HepG2 (cell line): ENCODE measurements around the gene PCDHGA5. TPM values are rescaled to one million over a fixed set of nuclear protein-coding genes. Genes with fewer than 3 reads are reported as not detected.

Source experiments
- AKAP8 ChIP-seq: sonication (generic); formaldehyde crosslinking; IDR thresholded peaks from 2 replicates; pipeline ENCODE4 v1.5.1; 2020; ENCODE audit warnings: mild to moderate bottlenecking, missing genetic modification reagents
- CBFB ChIP-seq: sonication (generic); formaldehyde crosslinking; IDR thresholded peaks from 2 replicates; pipeline ENCODE4 v1.4.0; 2020; ENCODE audit warnings: missing genetic modification reagents
- CC2D1A ChIP-seq: sonication (generic); formaldehyde crosslinking; IDR thresholded peaks from 2 replicates; pipeline ENCODE4 v1.8.1; 2023; ENCODE audit warnings: mild to moderate bottlenecking, missing genetic modification reagents
- CCDC6 ChIP-seq: sonication (generic); formaldehyde crosslinking; IDR thresholded peaks from 2 replicates; pipeline ENCODE4 v1.8.1; 2022; ENCODE audit warnings: mild to moderate bottlenecking, missing genetic modification reagents, moderate library complexity
- CEBPB ChIP-seq: IDR thresholded peaks from 2 replicates; pipeline ENCODE4 v1.6.1; 2011; ENCODE audit warnings: low read depth, low read length, improper control_type of control experiment, borderline replicate concordance
- CENPX ChIP-seq: sonication (generic); formaldehyde crosslinking; IDR thresholded peaks from 2 replicates; pipeline ENCODE4 v1.9.0; 2021; ENCODE audit warnings: mild to moderate bottlenecking, missing genetic modification reagents, moderate library complexity
- HES4 ChIP-seq: sonication (generic); formaldehyde crosslinking; IDR thresholded peaks from 2 replicates; pipeline ENCODE4 v1.9.0; 2021; ENCODE audit warnings: mild to moderate bottlenecking, missing genetic modification reagents, borderline replicate concordance
- HMG20B ChIP-seq: conservative IDR thresholded peaks from 2 replicates; pipeline ENCODE4 v1.6.1; 2016; ENCODE audit warnings: missing genetic modification reagents, missing compliant biosample characterization
- HNF4G ChIP-seq, 2 experiments: sonication (generic) in 1 of 2; formaldehyde crosslinking in 1 of 2; IDR thresholded peaks; 2 replicates each; pipeline versions ENCODE4 v1.4.0 to v1.6.1; 2011 to 2020; ENCODE audit warnings: borderline replicate concordance in 2 of 2, low read depth in 2 of 2, mild to moderate bottlenecking in 2 of 2, low read length in 1 of 2, missing genetic modification reagents in 1 of 2, moderate library complexity in 1 of 2
- HOXA3 ChIP-seq: sonication (generic); formaldehyde crosslinking; IDR thresholded peaks from 2 replicates; pipeline ENCODE4 v1.5.0; 2020; ENCODE audit warnings: missing genetic modification reagents
- NFIC ChIP-seq: IDR thresholded peaks from 2 replicates; pipeline ENCODE4 v1.6.1; 2012; ENCODE audit warnings: mild to moderate bottlenecking, low read length, inconsistent platforms
- ONECUT2 ChIP-seq: sonication (generic); formaldehyde crosslinking; IDR thresholded peaks from 2 replicates; pipeline ENCODE4 v1.4.0; 2020; ENCODE audit warnings: missing genetic modification reagents
- PCBP1 ChIP-seq: fragments of 200-400 bp; formaldehyde crosslinking; IDR thresholded peaks from 2 replicates; pipeline ENCODE4 v1.6.1; 2017; ENCODE audit warnings: mild to moderate bottlenecking, low read depth, low read length, borderline replicate concordance
- PRDM10 ChIP-seq: sonication (generic); formaldehyde crosslinking; IDR thresholded peaks from 2 replicates; pipeline ENCODE4 v1.4.0; 2020; ENCODE audit warnings: low read depth, missing genetic modification reagents
- RAD21 ChIP-seq: fragments of 450-650 bp; formaldehyde crosslinking; IDR thresholded peaks from 2 replicates; pipeline ENCODE4 v1.5.0; 2020; ENCODE audit warnings: mild to moderate bottlenecking
- RBM22 ChIP-seq: fragments of 200-400 bp; formaldehyde crosslinking; optimal IDR thresholded peaks from 2 replicates; pipeline ENCODE3; 2017; ENCODE audit warnings: mild to moderate bottlenecking, low read length, moderate library complexity
- RNF2 ChIP-seq: fragments of 450-650 bp; conservative IDR thresholded peaks from 2 replicates; pipeline ENCODE4 v1.6.1; 2016; ENCODE audit warnings: low read depth
- TCF12 ChIP-seq, 2 experiments: fragments of 450-650 bp in 1 of 2; sonication (generic) in 1 of 2; formaldehyde crosslinking in 1 of 2; IDR thresholded peaks; 2 replicates each; pipeline versions ENCODE4 v1.6.1 to v1.8.0; 2017 to 2022; ENCODE audit warnings: antibody characterized with exemption in 1 of 2, mild to moderate bottlenecking in 1 of 2, missing genetic modification reagents in 1 of 2, moderate library complexity in 1 of 2
- TCF7L2 ChIP-seq: IDR thresholded peaks from 2 replicates; pipeline ENCODE4 v1.6.1; 2011; ENCODE audit warnings: mild to moderate bottlenecking, low read depth, low read length, moderate library complexity
- TFDP1 ChIP-seq: IDR thresholded peaks from 2 replicates; pipeline ENCODE4 v1.6.1; 2016; ENCODE audit warnings: missing compliant biosample characterization, missing genetic modification reagents, borderline replicate concordance
- ZKSCAN5 ChIP-seq: sonication (generic); formaldehyde crosslinking; IDR thresholded peaks from 2 replicates; pipeline ENCODE4 v1.5.1; 2020; ENCODE audit warnings: mild to moderate bottlenecking, missing genetic modification reagents
- ZNF12 ChIP-seq: sonication (generic); formaldehyde crosslinking; IDR thresholded peaks from 2 replicates; pipeline ENCODE4 v1.5.0; 2020; ENCODE audit warnings: missing genetic modification reagents
- ZNF282 ChIP-seq: fragments of 450-650 bp; IDR thresholded peaks from 2 replicates; pipeline ENCODE4 v1.6.1; 2018; ENCODE audit not compliant: partially characterized antibody
- ZNF432 ChIP-seq: sonication (generic); formaldehyde crosslinking; IDR thresholded peaks from 2 replicates; pipeline ENCODE4 v1.5.0; 2020; ENCODE audit warnings: missing genetic modification reagents, mild to moderate bottlenecking, borderline replicate concordance
- ZNF543 ChIP-seq: sonication (generic); formaldehyde crosslinking; IDR thresholded peaks from 2 replicates; pipeline ENCODE4 v1.4.0; 2020; ENCODE audit warnings: mild to moderate bottlenecking, missing genetic modification reagents
- ZNF547 ChIP-seq: sonication (generic); formaldehyde crosslinking; IDR thresholded peaks from 2 replicates; pipeline ENCODE4 v1.5.1; 2020; ENCODE audit warnings: mild to moderate bottlenecking, missing genetic modification reagents
- ZNF747 ChIP-seq: sonication (generic); formaldehyde crosslinking; IDR thresholded peaks from 2 replicates; pipeline ENCODE4 v1.8.1; 2023; ENCODE audit warnings: missing genetic modification reagents, mild to moderate bottlenecking, borderline replicate concordance
- polyA plus RNA-seq, 8 experiments: library from polyadenylated mRNA; depleted of rRNA in 3 of 8; stranded (reverse) in 7 of 8; unstranded in 1 of 8; fragments of >200 nt; fragmentation: Illumina TruSeq in 4 of 8; extraction: Trizol in 4 of 8; gene quantifications; 2 replicates each; pipeline versions ENCODE4 v1.2.1 to v1.2.3, GENCODE V29; 2011 to 2016; ENCODE audit warnings: low read depth in 4 of 8, missing spikeins in 1 of 8, mixed read lengths in 1 of 8; ENCODE audit not compliant: insufficient read depth in 1 of 8
- total RNA-seq, 5 experiments: library from RNA; depleted of rRNA; stranded (reverse); fragments of >200 nt; fragmentation: Illumina TruSeq; extraction: Trizol; gene quantifications; 2 replicates each; pipeline ENCODE4 v1.2.3, GENCODE V29; 2016; ENCODE audit warnings: low read depth in 1 of 5

Gene PCDHGA5
- total and polyA plus RNA-seq, 2 of the 13 experiments (the other 11 are each of a cell fraction or from before 2014, with no cell fraction given): 0.27 to 0.32 TPM

- TF ChIP-seq HNF4G (IDR thresholded peaks at IDR 0.05; ENCODE audit: borderline replicate concordance, low read depth, low read length): no peak
- no peak for TF ChIP-seq HNF4G (CRISPR knock-in tag; IDR thresholded peaks at IDR 0.05; ENCODE audit: borderline replicate concordance, low read depth)
- no peak for TF ChIP-seq CENPX
- TF ChIP-seq HOXA3 (CRISPR knock-in tag): no peak; the same call in 1 of the 2 replicates
- TF ChIP-seq ZNF547 (CRISPR knock-in tag): 0 out of 2 replicates have a peak, but pooled peaks have one; percentile 50
- TF ChIP-seq PCBP1: no peak
- TF ChIP-seq ZKSCAN5: no peak
- TF ChIP-seq CBFB (CRISPR knock-in tag): no peak
- TF ChIP-seq RBM22: no peak
- no peak for TF ChIP-seq CC2D1A (CRISPR knock-in tag)
- no peak for TF ChIP-seq NFIC
- TF ChIP-seq CCDC6 (CRISPR knock-in tag): no peak
- no peak for TF ChIP-seq TCF7L2
- no peak for TF ChIP-seq HMG20B (CRISPR knock-in tag)
- no peak for TF ChIP-seq HES4
- TF ChIP-seq ZNF747 (CRISPR knock-in tag): no peak
- TF ChIP-seq AKAP8 (CRISPR knock-in tag): no peak
- no peak for TF ChIP-seq CEBPB
- no peak for TF ChIP-seq TCF12 (IDR thresholded peaks at IDR 0.05)
- TF ChIP-seq TCF12 (CRISPR knock-in tag; IDR thresholded peaks at IDR 0.05): no peak
- no peak for TF ChIP-seq ZNF12 (CRISPR knock-in tag)
- no peak for TF ChIP-seq ZNF432 (CRISPR knock-in tag)
- no peak for TF ChIP-seq ZNF543 (CRISPR knock-in tag)
- 0 out of 2 replicates have a peak, but pooled peaks have one; percentile 24 for TF ChIP-seq RAD21 (CRISPR knock-in tag)
- TF ChIP-seq PRDM10: no peak
- no peak for TF ChIP-seq RNF2
- TF ChIP-seq ONECUT2 (CRISPR knock-in tag): no peak
- TF ChIP-seq TFDP1 (CRISPR knock-in tag): peak; percentile 64; the same call in 1 of the 2 replicates
- no peak for TF ChIP-seq ZNF282
These were observed 37.7 kb upstream of the PCDHGA5 start (continued) for GRCh38 chr5:141326088-141326854.
